MM.1S (cell line): ENCODE results near the gene ARHGAP28.

Experiments used
- CTCF ChIP-seq: fragments of 300-600 bp; sonication (generic); IDR thresholded peaks from 2 replicates; pipeline ENCODE4 v1.5.1; 2016; ENCODE audit warnings: antibody characterized with exemption, low read length, mixed read lengths
- EZH2 ChIP-seq: fragments of 300-600 bp; sonication (generic); optimal IDR thresholded peaks from 2 replicates; pipeline ENCODE3; 2017; ENCODE audit warnings: low read depth, mild to moderate bottlenecking, antibody characterized with exemption, low read length, mixed read lengths

DNA sequence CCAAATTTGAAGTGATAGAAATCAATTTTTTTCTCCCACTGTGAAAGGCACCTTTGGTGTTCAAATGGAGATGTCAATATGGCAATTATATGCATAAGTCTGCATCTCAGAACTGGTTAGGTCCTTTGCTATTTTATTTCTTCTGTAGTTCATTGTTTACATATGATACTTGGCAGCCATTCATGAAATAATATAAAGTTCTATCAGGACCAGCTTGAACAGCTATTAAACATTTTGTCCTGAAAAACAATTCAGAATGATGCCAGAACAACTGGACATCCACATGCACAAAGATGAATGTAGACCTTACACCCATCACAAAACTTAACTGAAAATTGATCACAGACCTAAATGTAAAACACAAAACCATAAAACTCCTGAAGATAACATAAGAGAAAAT lies 41.8 kb upstream of the ARHGAP28 start:
- TF ChIP-seq CTCF (no peak), EZH2 (no peak)
